SHP77 (cell line): ENCODE results near the gene FAM3B.

Experiments
- DNase-seq, 2 experiments: peaks; one replicate each; lab custom pipeline; 2025; lab: John Stamatoyannopoulos, UW

The FAM3B gene

DNA sequence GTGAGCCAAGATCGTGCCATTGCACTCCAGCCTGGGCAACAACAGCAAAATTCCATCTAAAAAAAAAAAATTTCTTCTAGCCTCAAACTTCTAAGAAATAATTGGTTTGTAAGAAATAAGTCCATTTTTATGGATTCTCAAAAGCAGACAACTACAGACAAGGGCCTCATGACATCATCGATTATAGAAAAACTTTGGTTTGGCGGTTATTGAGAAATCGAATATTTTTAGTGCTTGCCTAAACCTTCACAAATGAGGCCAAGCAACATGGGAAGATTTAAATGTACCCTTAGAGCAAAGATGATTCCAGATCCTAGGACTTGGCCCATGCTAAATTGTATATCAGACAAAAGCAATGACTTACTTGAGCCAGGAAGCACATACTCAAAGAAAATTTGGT is 81.7 kb downstream of the FAM3B start:
- no peak for DNase-seq

DNA sequence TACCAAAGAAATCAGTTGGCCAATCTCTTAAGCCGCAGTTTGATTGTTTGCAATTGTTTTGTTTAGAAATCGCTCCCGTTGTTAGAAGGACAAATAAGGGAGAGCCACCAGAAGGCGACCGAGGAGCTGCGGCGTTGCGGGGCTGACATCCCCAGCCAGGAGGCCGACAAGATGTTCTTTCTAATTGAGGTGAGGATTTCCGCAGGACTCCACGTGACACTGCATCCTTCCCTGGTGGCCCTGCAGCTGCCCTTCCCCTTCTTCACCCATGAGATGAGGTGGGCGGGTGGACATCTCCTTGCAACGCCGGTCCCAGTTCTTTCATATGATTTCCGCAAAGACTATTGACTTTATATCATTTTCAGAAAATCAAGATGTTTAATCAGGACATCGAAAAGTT is 82.2 kb downstream of the FAM3B start:
- DNase-seq, result no peak

DNA sequence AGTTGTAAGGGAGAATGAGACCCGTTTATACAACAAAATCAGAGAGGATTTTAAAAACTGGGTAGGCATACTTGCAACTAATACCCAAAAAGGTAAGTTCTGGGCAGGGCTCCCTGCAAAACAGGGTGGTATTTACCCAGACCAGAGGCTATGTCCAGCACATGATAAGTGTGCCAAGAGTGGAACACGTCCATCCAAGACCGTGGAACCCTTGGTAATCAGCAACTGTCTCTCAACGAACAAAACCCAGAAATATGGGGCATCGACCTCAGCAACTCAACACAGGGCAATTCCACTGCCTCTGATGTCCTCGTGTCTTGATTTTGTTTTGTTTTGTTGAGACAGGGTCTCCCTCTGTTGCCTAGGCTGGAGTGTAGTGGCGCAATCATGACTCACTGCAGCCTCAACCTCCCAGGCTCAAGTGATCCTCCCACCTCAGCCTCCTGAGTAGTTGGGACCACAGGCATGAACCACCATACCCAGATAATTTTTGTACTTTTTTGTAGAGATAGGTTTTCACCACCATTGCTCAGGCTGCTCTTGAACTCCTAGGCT is 82.7 kb downstream of the FAM3B start:
- DNase-seq, result no peak

DNA sequence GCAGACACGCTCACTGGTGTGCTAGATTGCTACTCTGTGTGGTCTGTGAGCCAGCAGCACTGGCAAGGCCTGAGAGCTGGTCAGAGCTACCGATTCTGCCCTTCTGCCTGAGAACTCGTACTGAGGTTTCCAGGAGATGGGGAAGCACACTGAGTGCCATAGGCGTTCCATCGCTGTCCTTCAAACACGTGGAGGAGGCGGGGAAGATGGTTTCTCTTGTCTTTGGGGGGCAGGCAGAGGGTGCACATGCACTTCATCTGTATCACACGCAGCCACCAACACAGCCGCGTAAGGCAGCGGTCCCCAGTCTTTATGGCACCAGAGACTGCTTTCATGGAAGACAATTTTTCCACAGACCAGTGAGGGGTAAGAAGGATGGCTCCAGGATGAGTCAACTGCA is 85.6 kb downstream of the FAM3B start:
- DNase-seq, result no peak

DNA sequence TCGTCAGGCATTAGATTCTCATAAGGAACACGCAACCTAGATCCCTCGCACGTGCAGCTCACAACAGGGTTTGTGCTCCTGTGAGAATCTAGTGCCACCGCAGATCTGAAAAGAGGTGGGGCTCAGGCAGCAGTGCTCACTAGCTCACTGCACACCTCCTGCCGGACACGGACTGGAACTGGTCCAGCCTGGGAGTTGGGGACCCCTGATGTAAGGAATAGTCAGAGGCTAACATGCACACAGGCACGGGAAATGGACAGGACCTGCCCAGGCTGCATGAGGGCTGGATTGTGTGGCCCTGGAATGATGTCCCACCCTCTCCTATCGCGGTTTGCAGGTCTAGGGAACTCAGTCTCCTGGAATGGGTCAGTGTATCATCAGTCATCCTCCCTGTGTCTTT is 86.2 kb downstream of the FAM3B start:
- DNase-seq, result no peak

DNA sequence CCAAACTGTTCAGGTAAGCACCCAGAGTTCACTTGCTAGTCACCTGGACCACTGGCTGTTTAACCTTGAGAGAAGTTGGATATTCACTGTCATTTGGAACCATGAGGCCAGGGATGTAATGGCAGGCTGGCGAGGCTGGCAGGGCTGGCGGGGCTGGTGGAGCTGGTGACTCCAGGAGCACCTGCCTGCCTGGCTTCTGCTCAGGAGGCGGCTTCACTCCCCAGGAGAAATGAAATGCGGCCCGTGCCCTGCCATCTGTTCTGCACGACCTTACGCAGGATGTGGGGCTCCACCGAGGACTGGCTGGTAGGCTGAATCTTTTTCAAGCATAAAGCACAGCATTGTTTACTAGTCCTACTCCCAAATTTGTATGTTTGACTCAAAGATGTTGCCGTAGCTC is 86.7 kb downstream of the FAM3B start:
- no peak for DNase-seq

DNA sequence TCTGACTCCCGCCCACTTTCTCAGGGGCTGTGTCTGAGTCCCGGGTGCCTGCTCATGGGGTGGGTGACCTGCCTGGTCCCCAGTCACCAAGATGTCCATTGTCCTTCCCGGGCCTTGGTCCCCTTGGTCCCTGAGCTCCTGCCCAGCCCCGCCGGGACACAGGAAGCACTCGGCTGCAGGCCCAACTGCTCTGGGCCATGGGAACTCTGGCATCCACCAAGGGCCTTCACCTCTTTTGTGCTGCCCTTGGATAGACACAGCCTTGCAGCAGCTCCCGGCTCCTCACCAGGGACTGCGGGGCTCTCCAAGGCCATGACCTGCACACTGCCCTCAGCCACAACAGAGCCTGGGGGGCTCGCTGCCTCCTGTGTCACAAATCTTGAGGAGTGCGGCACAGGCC is 87.4 kb downstream of the FAM3B start:
- DNase-seq, result no peak

DNA sequence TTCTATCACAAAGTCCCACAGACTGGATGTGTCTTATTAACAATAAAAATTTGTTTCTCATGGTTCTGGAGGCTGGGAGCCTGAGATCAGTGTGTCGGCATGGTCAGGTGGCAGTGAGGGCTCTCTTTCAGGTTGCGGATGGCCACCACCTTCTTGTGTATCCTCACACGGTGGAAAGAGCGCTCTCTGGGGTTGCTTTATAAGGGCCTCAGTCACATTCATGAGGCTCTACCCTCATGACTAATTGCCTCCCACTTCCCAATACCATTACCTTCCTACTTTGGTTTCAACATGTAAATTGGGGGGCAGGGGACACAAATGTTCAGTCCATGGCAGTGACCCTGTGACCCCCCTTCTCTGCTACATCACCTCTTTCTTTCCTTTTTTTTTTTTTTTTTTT is 88.7 kb downstream of the FAM3B start:
- DNase-seq, result no peak

DNA sequence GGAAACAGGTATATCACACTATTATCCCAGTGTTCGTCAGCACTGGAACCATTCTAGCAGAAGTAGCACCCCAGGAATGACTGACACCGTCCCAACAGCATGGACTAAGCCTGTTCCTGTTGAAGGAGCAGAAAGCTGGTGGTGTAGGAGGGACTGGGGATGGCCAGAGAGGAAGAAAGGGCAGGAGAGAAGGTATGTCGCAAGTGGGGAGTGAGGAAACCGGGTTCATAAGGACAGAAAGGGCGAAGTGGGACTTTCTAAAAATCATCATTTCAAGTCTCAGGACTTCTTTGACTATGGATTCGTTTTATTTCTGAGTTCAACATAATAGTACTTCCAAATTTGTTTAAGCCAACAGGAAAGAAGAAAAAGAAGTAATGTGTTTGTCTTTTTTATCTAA is 89.7 kb downstream of the FAM3B start:
- DNase-seq, result no peak
